ENCODE measurements around the gene FBXO8.
"Not testable (repeated sequence)": the region's sequence is repeated elsewhere in the genome, so short reads cannot be mapped to it uniquely, and the experiment has no call there.

Gene FBXO8

GRCh38 chr4:174314274-174314673, 30.8 kb upstream of the FBXO8 start:
- Histone ChIP-seq H3K36me3 (replicated peaks) (no peaks in the 10 kb centered on the region), H3K27me3 (replicated peaks) (no peaks in the 10 kb centered on the region), H3K4me3 (ENCODE audit: low read depth, low read length) (no peak overlapping the region), H3K27ac (no peak overlapping the region)
- in situ Hi-C loops (cut with HindIII; ENCODE audit: low pct_ligation_motif_present, low sequenced_read_pairs), result no loop called here
- DNase-seq, result no peak
- TF ChIP-seq CTCF (IDR thresholded peaks at IDR 0.05; ENCODE audit: low read depth, low read length, missing control alignments), result no peak

GRCh38 chr4:174312993-174313392, 29.5 kb upstream of the FBXO8 start:
- Histone ChIP-seq H3K36me3 (replicated peaks) (no peaks in the 10 kb centered on the region), H3K4me3 (ENCODE audit: low read depth, low read length) (no peak overlapping the region), H3K27ac (no peak overlapping the region), H3K27me3 (replicated peaks) (no peaks in the 10 kb centered on the region)
- no peak for TF ChIP-seq CTCF (IDR thresholded peaks at IDR 0.05; ENCODE audit: low read depth, low read length, missing control alignments)
- in situ Hi-C loops (cut with HindIII; ENCODE audit: low pct_ligation_motif_present, low sequenced_read_pairs), result no loop called here
- DNase-seq, result no peak

DNA sequence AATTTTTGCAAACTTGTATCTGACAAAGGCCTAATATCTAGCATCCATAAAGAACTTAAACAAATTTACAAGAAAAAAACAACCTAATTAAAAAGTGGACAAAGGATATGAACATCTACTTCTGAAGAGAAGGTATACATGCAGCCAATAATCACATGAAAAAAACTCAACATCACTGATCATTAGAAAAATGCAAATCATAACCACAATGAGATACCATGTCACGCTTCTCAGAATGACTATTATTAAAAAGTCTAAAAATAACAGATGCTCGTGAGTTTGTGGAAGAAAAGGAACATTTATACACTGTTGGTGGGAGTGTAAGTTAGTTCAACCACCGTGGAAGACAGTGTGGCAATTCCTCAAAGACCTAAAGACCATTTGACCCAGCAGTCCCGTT, 24.2 kb upstream of the FBXO8 start:
- DNase-seq, result no peak
- Histone ChIP-seq H3K27ac (no peak overlapping the region), H3K27me3 (replicated peaks) (no peaks in the 10 kb centered on the region), H3K4me3 (ENCODE audit: low read depth, low read length) (no peak overlapping the region), H3K36me3 (replicated peaks) (no peaks in the 10 kb centered on the region)
- TF ChIP-seq CTCF (IDR thresholded peaks at IDR 0.05; ENCODE audit: low read depth, low read length, missing control alignments), result no peak
- in situ Hi-C loops (cut with HindIII; ENCODE audit: low pct_ligation_motif_present, low sequenced_read_pairs), result no loop called here

DNA sequence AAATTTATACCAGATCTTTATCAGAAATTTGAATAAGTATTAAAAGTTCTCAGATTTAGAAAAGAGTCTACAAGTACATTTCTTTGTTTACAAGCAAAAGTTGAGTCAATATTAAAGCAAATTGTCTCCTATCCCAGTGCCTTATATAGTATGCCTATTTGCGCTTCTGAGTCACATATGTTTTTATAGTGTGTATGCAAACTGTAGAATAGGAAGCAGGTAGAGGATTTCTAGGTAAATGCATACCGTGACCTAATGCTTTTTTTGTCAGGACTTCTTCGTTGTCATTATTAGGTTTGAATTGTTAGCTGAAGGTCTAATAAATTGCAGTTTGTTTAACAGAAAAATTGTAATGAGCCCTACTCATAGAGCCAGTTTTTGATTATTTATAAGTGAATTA, 22.5 kb upstream of the FBXO8 start:
- no peak for TF ChIP-seq CTCF (IDR thresholded peaks at IDR 0.05; ENCODE audit: low read depth, low read length, missing control alignments)
- no peaks in the 10 kb centered on the region for H3K36me3 ChIP-seq (replicated peaks)
- DNase-seq, result no peak
- H3K27me3 ChIP-seq (replicated peaks), result no peaks in the 10 kb centered on the region
- in situ Hi-C loops (cut with HindIII; ENCODE audit: low pct_ligation_motif_present, low sequenced_read_pairs), result no loop called here
- no peak overlapping the region for H3K27ac ChIP-seq
- H3K4me3 ChIP-seq (ENCODE audit: low read depth, low read length), result no peak overlapping the region

DNA sequence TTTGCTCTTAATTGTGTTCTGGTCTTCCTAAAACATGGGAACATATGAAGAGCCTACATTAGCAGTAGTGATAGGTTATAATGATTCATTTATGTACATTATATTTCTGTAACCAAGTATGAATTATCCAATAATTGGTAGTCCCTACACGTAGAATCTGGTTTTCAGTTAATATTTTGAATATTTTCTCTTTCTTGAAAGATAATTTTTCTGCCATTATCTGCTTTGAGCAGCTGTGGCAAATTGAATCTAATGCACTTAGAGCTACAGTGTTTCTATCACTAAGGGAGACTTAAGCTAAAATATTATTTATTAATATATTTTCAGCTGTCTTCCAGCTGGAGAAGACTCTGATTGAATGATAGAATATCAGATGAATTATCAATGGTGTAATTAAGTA, 21.2 kb upstream of the FBXO8 start:
- Histone ChIP-seq H3K27ac (no peak overlapping the region), H3K36me3 (replicated peaks) (no peaks in the 10 kb centered on the region), H3K27me3 (replicated peaks) (no peaks in the 10 kb centered on the region), H3K4me3 (ENCODE audit: low read depth, low read length) (no peak overlapping the region)
- TF ChIP-seq CTCF (IDR thresholded peaks at IDR 0.05; ENCODE audit: low read depth, low read length, missing control alignments), result no peak
- in situ Hi-C loops (cut with HindIII; ENCODE audit: low pct_ligation_motif_present, low sequenced_read_pairs), result no loop called here
- DNase-seq, result no peak

GRCh38 chr4:174303687-174304086, 20.2 kb upstream of the FBXO8 start:
- in situ Hi-C loops (cut with HindIII; ENCODE audit: low pct_ligation_motif_present, low sequenced_read_pairs), result no loop called here
- no peak for DNase-seq
- no peak for TF ChIP-seq CTCF (IDR thresholded peaks at IDR 0.05; ENCODE audit: low read depth, low read length, missing control alignments)

GRCh38 chr4:174295142-174295541, 11.7 kb upstream of the FBXO8 start:
- DNase-seq; H3K27me3 ChIP-seq (replicated peaks); H3K27ac ChIP-seq; H3K4me3 ChIP-seq (ENCODE audit: low read depth, low read length); in situ Hi-C loops (cut with HindIII; ENCODE audit: low pct_ligation_motif_present, low sequenced_read_pairs); H3K36me3 ChIP-seq (replicated peaks): not testable (repeated sequence)

More at GRCh38 chr4:174303687-174304086, 20.2 kb upstream of the FBXO8 start:
- no peaks in the 10 kb centered on the region for H3K27me3 ChIP-seq (replicated peaks)
- H3K4me3 ChIP-seq (ENCODE audit: low read depth, low read length), result no peak overlapping the region
- H3K36me3 ChIP-seq (replicated peaks), result no peaks in the 10 kb centered on the region
- no peak overlapping the region for H3K27ac ChIP-seq

DNA sequence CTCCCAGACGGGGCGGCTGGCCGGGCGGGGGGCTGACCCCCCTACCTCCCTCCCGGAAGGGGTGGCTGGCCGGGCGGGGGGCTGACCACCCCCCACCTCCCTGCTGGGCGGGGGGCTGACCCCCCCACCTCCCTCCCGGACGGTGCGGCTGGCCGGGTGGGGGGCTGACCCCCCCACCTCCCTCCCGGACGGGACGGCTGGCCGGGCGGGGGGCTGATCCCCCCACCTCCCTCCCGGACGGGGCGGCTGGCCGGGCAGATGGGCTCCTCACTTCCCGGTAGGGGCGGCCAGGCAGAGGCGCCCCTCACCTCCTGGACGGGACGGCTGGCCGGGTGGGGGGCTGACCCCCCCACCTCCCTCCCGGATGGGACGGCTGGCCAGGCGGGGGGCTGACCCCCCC, 11.2 kb upstream of the FBXO8 start:
- H3K4me3 ChIP-seq (ENCODE audit: low read depth, low read length); H3K27me3 ChIP-seq (replicated peaks); DNase-seq; H3K36me3 ChIP-seq (replicated peaks); H3K27ac ChIP-seq; in situ Hi-C loops (cut with HindIII; ENCODE audit: low pct_ligation_motif_present, low sequenced_read_pairs): not testable (repeated sequence)

All from brain microvascular endothelial cell (primary cell).